MM.1S (cell line): ENCODE measurements around the gene OR51E1.

ENCODE experiments used
- DNase-seq: peaks from one replicate; pipeline ENCODE4 v3.0.0-alpha.2; 2015
- H2AFZ ChIP-seq: fragments of 300-600 bp; sonication (generic); 2 replicates; pipeline ENCODE4 v1.6.0; 2016; ENCODE audit warnings: antibody characterized with exemption, low read length
- H3F3A ChIP-seq: fragments of 300-600 bp; sonication (generic); 2 replicates; pipeline ENCODE4 v1.6.1; 2016; ENCODE audit warnings: mild to moderate bottlenecking, antibody characterized with exemption, low read length, moderate library complexity, mixed read lengths; ENCODE audit not compliant: insufficient read depth
- H3K27ac ChIP-seq: fragments of 300-600 bp; sonication (generic); 2 replicates; pipeline ENCODE4 v1.5.1; 2016; ENCODE audit warnings: mild to moderate bottlenecking, low read length
- H3K27me3 ChIP-seq: fragments of 300-600 bp; sonication (generic); replicated peaks from 2 replicates; pipeline ENCODE4 v1.6.0; 2016; ENCODE audit warnings: low read length; ENCODE audit not compliant: insufficient read depth
- H3K36me3 ChIP-seq: fragments of 300-600 bp; sonication (generic); replicated peaks from 2 replicates; pipeline ENCODE4 v1.6.1; 2016; ENCODE audit warnings: mild to moderate bottlenecking, low read length, mixed read lengths; ENCODE audit not compliant: insufficient read depth
- H3K4me1 ChIP-seq: fragments of 300-600 bp; sonication (generic); 2 replicates; pipeline ENCODE4 v1.6.1; 2016; ENCODE audit warnings: low read length, mixed read lengths
- H3K4me2 ChIP-seq: fragments of 300-600 bp; sonication (generic); 2 replicates; pipeline ENCODE4 v1.6.0; 2016; ENCODE audit warnings: low read depth, low read length
- H3K4me3 ChIP-seq: fragments of 300-600 bp; sonication (generic); 2 replicates; pipeline ENCODE4 v1.5.1; 2016; ENCODE audit warnings: low read length, mixed read lengths
- H3K79me2 ChIP-seq: fragments of 300-600 bp; sonication (generic); 2 replicates; pipeline ENCODE4 v1.6.1; 2016; ENCODE audit warnings: mixed run types, low read length, mixed read lengths
- H3K9ac ChIP-seq: fragments of 300-600 bp; sonication (generic); 2 replicates; pipeline ENCODE4 v1.6.1; 2016; ENCODE audit warnings: low read length, mixed read lengths
- H3K9me2 ChIP-seq: fragments of 300-600 bp; sonication (generic); replicated peaks from 2 replicates; pipeline ENCODE4 v1.6.1; 2016; ENCODE audit warnings: mild to moderate bottlenecking, low read length, mixed read lengths; ENCODE audit not compliant: insufficient read depth
- H3K9me3 ChIP-seq: fragments of 300-600 bp; sonication (generic); replicated peaks from 2 replicates; pipeline ENCODE4 v1.6.1; 2016; ENCODE audit warnings: mild to moderate bottlenecking, low read length, mixed read lengths; ENCODE audit not compliant: insufficient read depth
- H4K20me1 ChIP-seq: fragments of 300-600 bp; sonication (generic); 2 replicates; pipeline ENCODE4 v1.6.1; 2016; ENCODE audit warnings: mild to moderate bottlenecking, low read length, moderate library complexity, mixed read lengths; ENCODE audit not compliant: insufficient read depth
- EZH2 ChIP-seq: fragments of 300-600 bp; sonication (generic); optimal IDR thresholded peaks from 2 replicates; pipeline ENCODE3; 2017; ENCODE audit warnings: low read depth, mild to moderate bottlenecking, antibody characterized with exemption, low read length, mixed read lengths
- EZH2phosphoT487 ChIP-seq: fragments of 300-600 bp; sonication (generic); IDR thresholded peaks from 2 replicates; pipeline ENCODE4 v1.6.1; 2018; ENCODE audit warnings: antibody characterized with exemption, low read length
- TF ChIP-seq, protein P1 (sequence below): fragments of 300-600 bp; sonication (generic); IDR thresholded peaks from 2 replicates; pipeline ENCODE4 v1.5.1; 2016; ENCODE audit warnings: antibody characterized with exemption, low read length, mixed read lengths

Gene OR51E1

DNA sequence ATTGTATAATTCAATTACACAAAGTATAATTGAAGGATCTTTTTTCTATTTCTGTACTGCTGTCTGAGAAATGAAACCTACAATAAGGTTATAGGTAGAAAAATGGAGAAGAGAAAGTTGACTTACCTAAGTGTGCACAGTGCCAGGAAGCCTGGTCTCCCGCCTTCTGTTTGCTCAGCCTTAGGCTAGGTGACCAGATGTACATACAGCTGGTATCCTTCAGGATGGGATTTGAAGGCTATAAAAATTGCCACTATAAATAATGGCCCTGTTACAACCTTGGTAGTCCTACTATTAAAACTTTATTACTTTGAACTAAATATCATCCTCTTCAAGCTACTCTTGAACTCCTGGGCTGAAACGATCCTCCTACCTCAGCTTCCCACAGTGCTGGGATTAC, 34.2 kb downstream of the OR51E1 start:
- Histone ChIP-seq H3K4me3 (no peak overlapping the region), H3K27ac (no peak overlapping the region), H3K4me1 (no peaks in the 10 kb centered on the region), H3K4me2 (no peak overlapping the region), H3K79me2 (no peaks in the 10 kb centered on the region), H4K20me1 (no peaks in the 10 kb centered on the region), H3F3A (no peaks in the 10 kb centered on the region), H3K9ac (no peak overlapping the region), H3K36me3 (no peaks in the 10 kb centered on the region), H3K9me2 (no peaks in the 10 kb centered on the region), H2AFZ (no peak overlapping the region), H3K27me3 (no peaks in the 10 kb centered on the region), H3K9me3 (no peaks in the 10 kb centered on the region)
- TF ChIP-seq EZH2phosphoT487: no peak
- no peak for TF ChIP-seq EZH2
- TF ChIP-seq, protein P1, sequence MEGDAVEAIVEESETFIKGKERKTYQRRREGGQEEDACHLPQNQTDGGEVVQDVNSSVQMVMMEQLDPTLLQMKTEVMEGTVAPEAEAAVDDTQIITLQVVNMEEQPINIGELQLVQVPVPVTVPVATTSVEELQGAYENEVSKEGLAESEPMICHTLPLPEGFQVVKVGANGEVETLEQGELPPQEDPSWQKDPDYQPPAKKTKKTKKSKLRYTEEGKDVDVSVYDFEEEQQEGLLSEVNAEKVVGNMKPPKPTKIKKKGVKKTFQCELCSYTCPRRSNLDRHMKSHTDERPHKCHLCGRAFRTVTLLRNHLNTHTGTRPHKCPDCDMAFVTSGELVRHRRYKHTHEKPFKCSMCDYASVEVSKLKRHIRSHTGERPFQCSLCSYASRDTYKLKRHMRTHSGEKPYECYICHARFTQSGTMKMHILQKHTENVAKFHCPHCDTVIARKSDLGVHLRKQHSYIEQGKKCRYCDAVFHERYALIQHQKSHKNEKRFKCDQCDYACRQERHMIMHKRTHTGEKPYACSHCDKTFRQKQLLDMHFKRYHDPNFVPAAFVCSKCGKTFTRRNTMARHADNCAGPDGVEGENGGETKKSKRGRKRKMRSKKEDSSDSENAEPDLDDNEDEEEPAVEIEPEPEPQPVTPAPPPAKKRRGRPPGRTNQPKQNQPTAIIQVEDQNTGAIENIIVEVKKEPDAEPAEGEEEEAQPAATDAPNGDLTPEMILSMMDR: no peak
- no peak for DNase-seq

DNA sequence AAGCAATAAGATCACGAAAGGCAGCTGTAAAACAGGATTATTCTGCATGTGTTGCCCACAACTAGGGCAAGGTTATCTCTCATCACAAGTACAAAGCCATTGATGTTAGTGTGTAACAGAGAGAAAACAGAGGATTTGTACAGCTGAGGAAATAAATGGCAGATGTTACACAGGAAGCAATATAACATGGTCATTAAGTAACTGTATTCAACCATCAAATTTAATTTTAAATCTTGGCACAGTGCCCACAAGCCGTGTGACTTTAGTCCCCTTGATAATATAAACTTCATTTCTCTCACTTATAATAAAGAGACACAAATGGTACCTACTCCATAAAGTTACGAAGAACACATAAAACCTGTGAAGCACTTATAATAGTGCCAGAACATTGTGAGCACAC, 36.6 kb downstream of the OR51E1 start:
- Histone ChIP-seq H3K27ac (no peak overlapping the region), H3K27me3 (no peaks in the 10 kb centered on the region), H3K4me3 (no peak overlapping the region), H4K20me1 (no peaks in the 10 kb centered on the region), H3F3A (peaks cover 9% of the 10 kb centered on the region; the same call in 1 of the 2 replicates), H3K9me2 (no peaks in the 10 kb centered on the region), H3K36me3 (no peaks in the 10 kb centered on the region), H3K79me2 (no peaks in the 10 kb centered on the region), H3K4me2 (no peak overlapping the region), H3K9me3 (no peaks in the 10 kb centered on the region), H3K4me1 (peaks cover 12% of the 10 kb centered on the region), H3K9ac (no peak overlapping the region), H2AFZ (no peak overlapping the region)
- TF ChIP-seq, protein P1: no peak
- no peak for TF ChIP-seq EZH2
- no peak for TF ChIP-seq EZH2phosphoT487
- no peak for DNase-seq

DNA sequence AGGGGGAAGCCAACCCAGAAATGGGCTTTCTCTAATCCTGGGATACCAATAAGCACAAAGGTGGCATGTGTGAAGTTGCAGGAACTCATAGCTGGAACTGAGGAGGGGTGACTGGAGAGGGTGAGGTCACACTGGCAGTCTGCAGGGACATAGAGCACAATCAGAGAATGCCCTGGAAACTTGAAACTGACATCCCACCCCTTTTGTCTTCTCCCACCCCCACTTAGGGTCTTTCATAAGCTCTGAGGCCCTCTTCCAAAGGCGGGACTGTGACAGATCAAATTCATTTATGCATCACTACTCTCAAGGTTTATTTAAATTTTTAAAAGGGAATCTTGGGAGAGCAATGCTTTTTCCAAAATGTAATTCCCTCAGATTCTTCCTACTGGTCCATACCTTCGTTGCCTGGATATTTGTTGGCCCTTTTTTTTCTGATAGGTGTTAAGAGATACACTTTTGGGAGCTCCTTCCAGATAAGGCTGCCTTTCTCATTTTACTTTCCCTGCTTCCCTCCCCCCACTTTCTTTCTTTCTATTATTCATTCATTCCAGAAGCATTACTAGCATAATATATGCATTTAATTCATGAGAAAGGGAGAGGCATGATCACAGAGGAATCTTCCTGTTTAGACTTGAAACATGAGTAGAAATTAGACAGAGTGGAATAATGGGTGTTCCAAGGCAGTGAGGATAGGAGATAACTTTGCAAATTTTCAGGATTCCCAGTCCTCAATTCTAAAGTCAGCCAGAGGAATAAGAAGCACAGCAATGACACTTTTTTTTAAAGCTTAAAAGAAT, 39.0 kb downstream of the OR51E1 start:
- no peaks in the 10 kb centered on the region for H3K27me3 ChIP-seq
- no peaks in the 10 kb centered on the region for H3K79me2 ChIP-seq
- no peaks in the 10 kb centered on the region for H3K9me3 ChIP-seq
- H3K4me1 ChIP-seq: peaks cover 14% of the 10 kb centered on the region
- TF ChIP-seq, protein P1: no peak
- TF ChIP-seq EZH2 (no peak), EZH2phosphoT487 (no peak)
- no peak overlapping the region for H3K4me2 ChIP-seq
- H3K27ac ChIP-seq: no peak overlapping the region
- H3K9me2 ChIP-seq: no peaks in the 10 kb centered on the region
- H3K9ac ChIP-seq: no peak overlapping the region
- no peaks in the 10 kb centered on the region for H4K20me1 ChIP-seq
- DNase-seq: no peak
- H3K36me3 ChIP-seq: no peaks in the 10 kb centered on the region
- H3K4me3 ChIP-seq: no peak overlapping the region
- peaks cover 9% of the 10 kb centered on the region; the same call in 1 of the 2 replicates for H3F3A ChIP-seq
- H2AFZ ChIP-seq: no peak overlapping the region
